Smooth muscle cell of the umbilical artery (primary cell): ENCODE results near the gene TFDP3. TPM values are rescaled to one million over a fixed set of nuclear protein-coding genes. Genes with fewer than 3 reads are reported as not detected.

Experiments
- total RNA-seq: library from RNA; depleted of rRNA; stranded (reverse); fragments of >200 nt; gene quantifications from 2 replicates; pipeline ENCODE4 v1.2.3, GENCODE V29; 2014

Gene TFDP3
- total RNA-seq = not detected in 2 replicates

GRCh38 chrX:133218329-133218728, at the start of gene TFDP3:
Gene TFDP3, minus strand, starts transcription at chrX:133218354. Its CDS starts 95 bp downstream, at chrX:133218259.

Other genes starting within 250 kb of the TFDP3 start
- not detected in 2 replicates for gene USP26, start 121.2 kb downstream of the TFDP3 start, total RNA-seq
- 5.9 and 6.2 TPM in 2 replicates for gene GPC4, start 197.1 kb upstream of the TFDP3 start, total RNA-seq